Measurements from ENCODE around the gene KLHL21.

- TF ChIP-seq, protein P1, sequence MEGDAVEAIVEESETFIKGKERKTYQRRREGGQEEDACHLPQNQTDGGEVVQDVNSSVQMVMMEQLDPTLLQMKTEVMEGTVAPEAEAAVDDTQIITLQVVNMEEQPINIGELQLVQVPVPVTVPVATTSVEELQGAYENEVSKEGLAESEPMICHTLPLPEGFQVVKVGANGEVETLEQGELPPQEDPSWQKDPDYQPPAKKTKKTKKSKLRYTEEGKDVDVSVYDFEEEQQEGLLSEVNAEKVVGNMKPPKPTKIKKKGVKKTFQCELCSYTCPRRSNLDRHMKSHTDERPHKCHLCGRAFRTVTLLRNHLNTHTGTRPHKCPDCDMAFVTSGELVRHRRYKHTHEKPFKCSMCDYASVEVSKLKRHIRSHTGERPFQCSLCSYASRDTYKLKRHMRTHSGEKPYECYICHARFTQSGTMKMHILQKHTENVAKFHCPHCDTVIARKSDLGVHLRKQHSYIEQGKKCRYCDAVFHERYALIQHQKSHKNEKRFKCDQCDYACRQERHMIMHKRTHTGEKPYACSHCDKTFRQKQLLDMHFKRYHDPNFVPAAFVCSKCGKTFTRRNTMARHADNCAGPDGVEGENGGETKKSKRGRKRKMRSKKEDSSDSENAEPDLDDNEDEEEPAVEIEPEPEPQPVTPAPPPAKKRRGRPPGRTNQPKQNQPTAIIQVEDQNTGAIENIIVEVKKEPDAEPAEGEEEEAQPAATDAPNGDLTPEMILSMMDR (IDR thresholded peaks at IDR 0.05) = no peak
- TF ChIP-seq ELF4 (CRISPR knock-in tag; IDR thresholded peaks at IDR 0.05; ENCODE audit: low read depth) = no peak
- TF ChIP-seq, protein P2, sequence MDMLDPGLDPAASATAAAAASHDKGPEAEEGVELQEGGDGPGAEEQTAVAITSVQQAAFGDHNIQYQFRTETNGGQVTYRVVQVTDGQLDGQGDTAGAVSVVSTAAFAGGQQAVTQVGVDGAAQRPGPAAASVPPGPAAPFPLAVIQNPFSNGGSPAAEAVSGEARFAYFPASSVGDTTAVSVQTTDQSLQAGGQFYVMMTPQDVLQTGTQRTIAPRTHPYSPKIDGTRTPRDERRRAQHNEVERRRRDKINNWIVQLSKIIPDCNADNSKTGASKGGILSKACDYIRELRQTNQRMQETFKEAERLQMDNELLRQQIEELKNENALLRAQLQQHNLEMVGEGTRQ (CRISPR knock-in tag; IDR thresholded peaks at IDR 0.05) = no peak
- no peak for TF ChIP-seq ZNF396 (CRISPR knock-in tag; IDR thresholded peaks at IDR 0.05; ENCODE audit: borderline replicate concordance)
- no peak for TF ChIP-seq HMGA2 (CRISPR knock-in tag; IDR thresholded peaks at IDR 0.05)
- no peak for TF ChIP-seq CBFB (CRISPR knock-in tag; IDR thresholded peaks at IDR 0.05; ENCODE audit: low read depth)
- TF ChIP-seq CREB1 (CRISPR knock-in tag; IDR thresholded peaks at IDR 0.05) = no peak
- no peak for TF ChIP-seq SMAD3 (CRISPR knock-in tag; IDR thresholded peaks at IDR 0.05; ENCODE audit: borderline replicate concordance)
- no peak for TF ChIP-seq ETV6 (CRISPR knock-in tag; IDR thresholded peaks at IDR 0.05)
- no peak for TF ChIP-seq ZNF121 (CRISPR knock-in tag; IDR thresholded peaks at IDR 0.05)
- TF ChIP-seq JUN (CRISPR knock-in tag; IDR thresholded peaks at IDR 0.05) = no peak
- TF ChIP-seq, protein P3, sequence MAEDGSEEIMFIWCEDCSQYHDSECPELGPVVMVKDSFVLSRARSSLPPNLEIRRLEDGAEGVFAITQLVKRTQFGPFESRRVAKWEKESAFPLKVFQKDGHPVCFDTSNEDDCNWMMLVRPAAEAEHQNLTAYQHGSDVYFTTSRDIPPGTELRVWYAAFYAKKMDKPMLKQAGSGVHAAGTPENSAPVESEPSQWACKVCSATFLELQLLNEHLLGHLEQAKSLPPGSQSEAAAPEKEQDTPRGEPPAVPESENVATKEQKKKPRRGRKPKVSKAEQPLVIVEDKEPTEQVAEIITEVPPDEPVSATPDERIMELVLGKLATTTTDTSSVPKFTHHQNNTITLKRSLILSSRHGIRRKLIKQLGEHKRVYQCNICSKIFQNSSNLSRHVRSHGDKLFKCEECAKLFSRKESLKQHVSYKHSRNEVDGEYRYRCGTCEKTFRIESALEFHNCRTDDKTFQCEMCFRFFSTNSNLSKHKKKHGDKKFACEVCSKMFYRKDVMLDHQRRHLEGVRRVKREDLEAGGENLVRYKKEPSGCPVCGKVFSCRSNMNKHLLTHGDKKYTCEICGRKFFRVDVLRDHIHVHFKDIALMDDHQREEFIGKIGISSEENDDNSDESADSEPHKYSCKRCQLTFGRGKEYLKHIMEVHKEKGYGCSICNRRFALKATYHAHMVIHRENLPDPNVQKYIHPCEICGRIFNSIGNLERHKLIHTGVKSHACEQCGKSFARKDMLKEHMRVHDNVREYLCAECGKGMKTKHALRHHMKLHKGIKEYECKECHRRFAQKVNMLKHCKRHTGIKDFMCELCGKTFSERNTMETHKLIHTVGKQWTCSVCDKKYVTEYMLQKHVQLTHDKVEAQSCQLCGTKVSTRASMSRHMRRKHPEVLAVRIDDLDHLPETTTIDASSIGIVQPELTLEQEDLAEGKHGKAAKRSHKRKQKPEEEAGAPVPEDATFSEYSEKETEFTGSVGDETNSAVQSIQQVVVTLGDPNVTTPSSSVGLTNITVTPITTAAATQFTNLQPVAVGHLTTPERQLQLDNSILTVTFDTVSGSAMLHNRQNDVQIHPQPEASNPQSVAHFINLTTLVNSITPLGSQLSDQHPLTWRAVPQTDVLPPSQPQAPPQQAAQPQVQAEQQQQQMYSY (CRISPR knock-in tag; IDR thresholded peaks at IDR 0.05) = no peak
- TF ChIP-seq OVOL2 (CRISPR knock-in tag; IDR thresholded peaks at IDR 0.05; ENCODE audit: borderline replicate concordance) = no peak
These were observed 12.6 kb downstream of the KLHL21 start for GRCh38 chr1:6590046-6590445.

All from WTC11 (cell line).